Kidney (tissue), 14 donors: ENCODE results near the gene NUDCD3. TPM values are rescaled to one million over a fixed set of nuclear protein-coding genes. Genes with fewer than 3 reads are reported as not detected.

Source experiments
- DNase-seq, 5 donors: peaks; one replicate each; pipeline ENCODE4 v3.0.0-alpha.2; 2013 to 2020
- FAIRE-seq: peaks from 2 replicates; lab custom pipeline; 2012; peaks lifted over from hg19 to GRCh38; lab: Jason Lieb, UNC
- H3K27ac ChIP-seq, 2 donors: one replicate each; pipeline ENCODE4 v1.7.0; 2013; ENCODE audit warnings: low read depth in 2 of 2, low read length in 2 of 2, inconsistent platforms in 1 of 2
- H3K27me3 ChIP-seq: one replicate; pipeline ENCODE4 v1.7.1; 2013; ENCODE audit warnings: low read length, inconsistent platforms; ENCODE audit not compliant: control insufficient read depth, insufficient read depth
- H3K36me3 ChIP-seq, 3 donors: one replicate each; pipeline versions ENCODE4 v1.7.0 to v1.7.1; 2013; ENCODE audit warnings: low read length in 3 of 3, control low read depth in 1 of 3, inconsistent platforms in 1 of 3; ENCODE audit not compliant: insufficient read depth in 3 of 3, control insufficient read depth in 2 of 3
- H3K4me1 ChIP-seq, 3 donors: one replicate each; pipeline versions ENCODE4 v1.7.0 to v1.7.1; 2013; ENCODE audit warnings: low read length in 3 of 3, inconsistent platforms in 1 of 3, low read depth in 1 of 3; ENCODE audit not compliant: control insufficient read depth in 2 of 3, insufficient read depth in 2 of 3
- H3K4me3 ChIP-seq, 3 donors: one replicate each; pipeline versions ENCODE4 v1.7.0 to v1.8.1; 2013; ENCODE audit warnings: low read length in 3 of 3, control low read depth in 1 of 3, inconsistent platforms in 1 of 3
- H3K9ac ChIP-seq, 3 donors: one replicate each; pipeline versions ENCODE4 v1.7.0 to v1.7.1; 2013; ENCODE audit warnings: low read length in 3 of 3, control low read depth in 1 of 3, inconsistent platforms in 1 of 3
- H3K9me3 ChIP-seq, 3 donors: one replicate each; pipeline versions ENCODE4 v1.7.0 to v1.7.1; 2013; ENCODE audit warnings: low read length in 3 of 3, control low read depth in 1 of 3, inconsistent platforms in 1 of 3; ENCODE audit not compliant: control insufficient read depth in 2 of 3, insufficient read depth in 1 of 3
- CTCF ChIP-seq: IDR thresholded peaks from 3 replicates; pipeline ENCODE4 v1.5.1; 2012; ENCODE audit warnings: mild to moderate bottlenecking, moderate library complexity, borderline replicate concordance; ENCODE audit not compliant: insufficient read depth; ENCODE audit errors: extremely low read depth
- intact Hi-C: fragments of 100-400 bp; cut with DNase I; formaldehyde crosslinking; loops from one replicate; pipeline ENCODE4 v1.11.1; 2022
- polyA plus RNA-seq: library from polyadenylated mRNA; stranded (reverse); fragments of 350-450 nt; fragmentation: Illumina TruSeq; extraction: RNeasy Lipid Tissue Mini Kit (QIAGEN cat#74804); gene quantifications from one replicate; pipeline ENCODE4 v1.2.3, GENCODE V29; 2014; ENCODE audit warnings: low read depth, low replicate concordance; ENCODE audit not compliant: insufficient read depth
- total RNA-seq: library from RNA; stranded (reverse); fragmentation: NEBNext Ultra II Directional; extraction: Animal tissue kit (Norgen Biotek cat#: 25700); gene quantifications from one replicate; pipeline ENCODE4 v1.2.1, GENCODE V29; 2021
- donor health status: control.
- donor health status: control.
- donor health status: control.
- donor health status: control.
- donor health status: control.
- donor health status: DM: yes; HTN: yes; CAD: no.
- donor health status: Normal renal cell carcinoma (clear cell type).

The NUDCD3 gene
- total and polyA plus RNA-seq, 2 donors from 2014 or later, result 37.9 to 97.7 TPM

DNA sequence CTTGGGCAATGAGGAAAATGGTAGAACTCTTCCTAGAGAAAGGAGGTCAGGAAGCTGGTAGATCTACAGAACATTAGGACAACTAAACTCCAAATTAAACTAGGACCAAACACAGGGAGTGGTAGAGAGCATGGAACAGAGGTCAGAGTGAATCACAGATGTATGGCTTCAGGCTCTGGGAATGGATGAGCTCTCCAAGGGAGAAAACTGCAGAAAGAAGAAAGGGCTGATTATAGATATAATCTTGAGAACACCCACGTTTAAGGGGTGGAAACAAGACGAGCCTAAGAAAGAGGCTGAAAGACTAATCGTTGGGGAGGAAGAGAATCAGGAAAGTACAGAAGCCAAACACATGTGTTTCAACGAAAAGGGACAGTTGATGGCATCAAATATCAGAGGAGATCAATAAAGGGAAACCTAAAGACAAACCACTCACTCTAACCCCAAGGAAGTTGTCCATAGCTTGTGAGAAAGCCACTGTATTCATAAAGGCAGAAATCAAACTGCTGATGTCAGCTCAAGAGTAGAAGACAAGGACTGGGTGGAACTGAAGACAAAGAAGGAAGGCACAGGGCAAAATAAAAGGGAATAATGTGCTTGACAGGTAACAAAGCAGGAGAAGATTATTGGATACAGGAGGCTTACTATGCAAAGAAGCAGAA lies 41.4 kb downstream of the NUDCD3 start:
- no peak for FAIRE-seq
- intact Hi-C loops, result no loop called here
- no peak overlapping the region for H3K9ac ChIP-seq

GRCh38 chr7:44447874-44448425 lies 42.5 kb downstream of the NUDCD3 start:
- DNase-seq, result no peak
- FAIRE-seq, result no peak

More for the DNA sequence above, 41.4 kb downstream of the NUDCD3 start:
- Histone ChIP-seq H3K4me1 (peaks cover 0 to 3% (median 0%) of the 10 kb centered on the region in 3 donors), H3K27me3 (no peaks in the 10 kb centered on the region), H3K4me3 (no peak overlapping the region), H3K9me3 (no peaks in the 10 kb centered on the region), H3K27ac (no peak overlapping the region), H3K36me3 (peaks cover 0 to 9% (median 6%) of the 10 kb centered on the region in 3 donors)
- TF ChIP-seq CTCF, result no peak
- no peak for DNase-seq

GRCh38 chr7:44445986-44446671 lies 44.3 kb downstream of the NUDCD3 start:
- DNase-seq, result no peak
- peaks cover 0 to 3% (median 0%) of the 10 kb centered on the region in 3 donors for H3K4me1 ChIP-seq
- FAIRE-seq, result no peak
- no peaks in the 10 kb centered on the region for H3K9me3 ChIP-seq
- H3K27ac ChIP-seq, result no peak overlapping the region
- H3K4me3 ChIP-seq, result no peak overlapping the region
- intact Hi-C loops, result no loop called here
- no peaks in the 10 kb centered on the region for H3K27me3 ChIP-seq
- H3K36me3 ChIP-seq, result peaks cover 0 to 9% (median 6%) of the 10 kb centered on the region in 3 donors
- no peak for TF ChIP-seq CTCF
- no peak overlapping the region for H3K9ac ChIP-seq

More at GRCh38 chr7:44447874-44448425, 42.5 kb downstream of the NUDCD3 start:
- no peaks in the 10 kb centered on the region for H3K27me3 ChIP-seq
- peaks cover 0 to 3% (median 0%) of the 10 kb centered on the region in 3 donors for H3K4me1 ChIP-seq
- intact Hi-C loops, result no loop called here
- H3K9me3 ChIP-seq, result no peaks in the 10 kb centered on the region
- TF ChIP-seq CTCF, result no peak
- no peak overlapping the region for H3K9ac ChIP-seq
- peaks cover 0 to 9% (median 6%) of the 10 kb centered on the region in 3 donors for H3K36me3 ChIP-seq
- H3K4me3 ChIP-seq, result no peak overlapping the region
- H3K27ac ChIP-seq, result no peak overlapping the region
